GM12878 (cell line): Measurements from ENCODE around the gene PIK3C2B. TPM values are rescaled to one million over a fixed set of nuclear protein-coding genes. Genes with fewer than 3 reads are reported as not detected.

ENCODE experiments used
- CHD4 ChIP-seq: fragments of 200-600 bp; sonication (generic); IDR thresholded peaks from 2 replicates; pipeline ENCODE4 v1.6.1; 2016; ENCODE audit warnings: mild to moderate bottlenecking
- CREB1 ChIP-seq: IDR thresholded peaks from 2 replicates; pipeline ENCODE4 v1.6.1; 2012; ENCODE audit warnings: low read depth, mild to moderate bottlenecking, inconsistent platforms
- FOS ChIP-seq: IDR thresholded peaks from 3 replicates; pipeline ENCODE4 v1.6.1; 2011; ENCODE audit warnings: borderline replicate concordance; ENCODE audit not compliant: insufficient read length; ENCODE audit errors: extremely low read depth
- GABPA ChIP-seq: IDR thresholded peaks from 2 replicates; pipeline ENCODE4 v1.6.1; 2014; ENCODE audit warnings: antibody characterized with exemption, low read depth, mild to moderate bottlenecking, inconsistent platforms
- HDAC2 ChIP-seq: fragments of 200-600 bp; sonication (generic); IDR thresholded peaks from 2 replicates; pipeline ENCODE4 v1.6.1; 2017
- HDGF ChIP-seq: fragments of 450-650 bp; IDR thresholded peaks from 2 replicates; pipeline ENCODE4 v1.6.1; 2016; ENCODE audit warnings: antibody characterized with exemption
- IKZF2 ChIP-seq, 2 experiments: fragments of 450-650 bp; IDR thresholded peaks; 2 replicates each; pipeline ENCODE4 v1.6.1; 2017; ENCODE audit warnings: mild to moderate bottlenecking in 2 of 2, moderate library complexity in 2 of 2
- IRF3 ChIP-seq: fragments of 450-650 bp; IDR thresholded peaks from 2 replicates; pipeline ENCODE4 v1.6.1; 2014; ENCODE audit warnings: mild to moderate bottlenecking
- MTA2 ChIP-seq: fragments of 450-650 bp; IDR thresholded peaks from 2 replicates; pipeline ENCODE4 v1.6.1; 2016; ENCODE audit warnings: low read depth, mild to moderate bottlenecking, moderate library complexity
- NFIC ChIP-seq: IDR thresholded peaks from 2 replicates; pipeline ENCODE4 v1.6.1; 2012; ENCODE audit warnings: low read depth, mild to moderate bottlenecking, inconsistent platforms, low read length, moderate library complexity
- NFXL1 ChIP-seq: fragments of 450-650 bp; IDR thresholded peaks from 2 replicates; pipeline ENCODE4 v1.6.1; 2017; ENCODE audit warnings: antibody characterized with exemption, mild to moderate bottlenecking, borderline replicate concordance
- POU2F2 ChIP-seq: IDR thresholded peaks from 3 replicates; pipeline ENCODE4 v1.6.1; 2011; ENCODE audit warnings: low read depth, mild to moderate bottlenecking, low read length, borderline replicate concordance
- RBBP5 ChIP-seq: fragments of 200-600 bp; sonication (generic); conservative IDR thresholded peaks from 2 replicates; pipeline ENCODE4 v1.6.1; 2016
- RCOR1 ChIP-seq: conservative IDR thresholded peaks from 2 replicates; pipeline ENCODE4 v1.6.1; 2012; ENCODE audit warnings: low read depth, low read length, improper control_type of control experiment
- SPI1 ChIP-seq: IDR thresholded peaks from 2 replicates; pipeline ENCODE4 v1.6.1; 2011; ENCODE audit warnings: low read depth, mild to moderate bottlenecking, low read length, moderate library complexity, borderline replicate concordance; ENCODE audit not compliant: insufficient read depth
- STAT3 ChIP-seq: IDR thresholded peaks from 2 replicates; pipeline ENCODE4 v1.6.1; 2011; ENCODE audit warnings: low read depth, low read length, improper control_type of control experiment
- SUZ12 ChIP-seq: fragments of 200-600 bp; sonication (generic); IDR thresholded peaks from one replicate; pipeline ENCODE4 v1.6.1; 2018; ENCODE audit warnings: antibody characterized with exemption, mild to moderate bottlenecking; ENCODE audit not compliant: unreplicated experiment
- WRNIP1 ChIP-seq: IDR thresholded peaks from 2 replicates; pipeline ENCODE4 v1.6.1; 2011; ENCODE audit warnings: low read depth, low read length, improper control_type of control experiment, borderline replicate concordance
- ZBTB40 ChIP-seq: fragments of 450-650 bp; IDR thresholded peaks from 2 replicates; pipeline ENCODE4 v1.6.1; 2016; ENCODE audit warnings: mild to moderate bottlenecking, moderate library complexity, borderline replicate concordance
- ZNF274 ChIP-seq: IDR thresholded peaks from one replicate; pipeline ENCODE4 v1.8.0; 2011; ENCODE audit not compliant: insufficient read length, insufficient read depth
- ZNF384 ChIP-seq: IDR thresholded peaks from 2 replicates; pipeline ENCODE4 v1.6.1; 2012; ENCODE audit warnings: low read depth, mild to moderate bottlenecking, low read length, improper control_type of control experiment, borderline replicate concordance
- ZSCAN29 ChIP-seq: fragments of 450-650 bp; IDR thresholded peaks from 2 replicates; pipeline ENCODE4 v1.6.1; 2017; ENCODE audit warnings: mild to moderate bottlenecking, moderate library complexity
- polyA plus RNA-seq, 11 experiments: library from polyadenylated mRNA; depleted of rRNA in 4 of 11; unstranded in 6 of 11; stranded (reverse) in 5 of 11; fragments of >200 nt; fragmentation: Nextera tagmentation in 4 of 11; fragmentation: Illumina TruSeq in 1 of 11; extraction: Ambion mirVana in 4 of 11; extraction: Trizol in 1 of 11; gene quantifications; 1 replicate in 1 of 11; 2 replicates in 10 of 11; pipeline versions ENCODE4 v1.2.1 to v1.2.3, GENCODE V29; 2011 to 2016; ENCODE audit warnings: inconsistent platforms in 2 of 11, missing spikeins in 2 of 11, low read depth in 1 of 11
- total RNA-seq, 4 experiments: library from RNA; depleted of rRNA in 3 of 4; stranded (reverse); fragments of >200 nt in 3 of 4; fragmentation: Illumina TruSeq in 1 of 4; extraction: Trizol in 1 of 4; gene quantifications; 2 replicates each; pipeline versions ENCODE4 v1.2.1 to v1.2.3, GENCODE V29; 2013 to 2021
- TF ChIP-seq, protein P1 (sequence below): fragments of 450-650 bp; IDR thresholded peaks from 2 replicates; pipeline ENCODE4 v1.6.1; 2018; ENCODE audit warnings: borderline replicate concordance, mild to moderate bottlenecking; ENCODE audit not compliant: partially characterized antibody
- TF ChIP-seq, protein P2 (sequence below): IDR thresholded peaks from 2 replicates; pipeline ENCODE4 v1.6.1; 2012; ENCODE audit warnings: low read depth, low read length, improper control_type of control experiment

PIK3C2B gene
- total and polyA plus RNA-seq, 10 of the 15 experiments (the other 5 are each of a cell fraction or from before 2014, with no cell fraction given), result 2.2 to 38.1 (median 11.4) TPM

- TF ChIP-seq ZBTB40 (peak; percentile 94), SPI1 (no peak), NFIC (peak; percentile 61), ZNF274 (no peak), STAT3 (no peak), RBBP5 (0 out of 2 replicates have a peak, but pooled peaks have one; percentile 54), MTA2 (peak; percentile 61; the same call in 1 of the 2 replicates), FOS (no peak), IRF3 (no peak), SUZ12 (no peak), HDGF (peak; percentile 84), ZSCAN29 (no peak), ZNF384 (no peak), HDAC2 (no peak), NFXL1 (no peak), RCOR1 (no peak), CHD4 (no peak), POU2F2 (peak; percentile 18; the same call in 2 of the 3 replicates), CREB1 (peak; percentile 87), IKZF2 (IDR thresholded peaks at IDR 0.05) (peak; percentile 74 to 85), GABPA (peak; percentile 92), WRNIP1 (no peak)
- TF ChIP-seq, protein P1, sequence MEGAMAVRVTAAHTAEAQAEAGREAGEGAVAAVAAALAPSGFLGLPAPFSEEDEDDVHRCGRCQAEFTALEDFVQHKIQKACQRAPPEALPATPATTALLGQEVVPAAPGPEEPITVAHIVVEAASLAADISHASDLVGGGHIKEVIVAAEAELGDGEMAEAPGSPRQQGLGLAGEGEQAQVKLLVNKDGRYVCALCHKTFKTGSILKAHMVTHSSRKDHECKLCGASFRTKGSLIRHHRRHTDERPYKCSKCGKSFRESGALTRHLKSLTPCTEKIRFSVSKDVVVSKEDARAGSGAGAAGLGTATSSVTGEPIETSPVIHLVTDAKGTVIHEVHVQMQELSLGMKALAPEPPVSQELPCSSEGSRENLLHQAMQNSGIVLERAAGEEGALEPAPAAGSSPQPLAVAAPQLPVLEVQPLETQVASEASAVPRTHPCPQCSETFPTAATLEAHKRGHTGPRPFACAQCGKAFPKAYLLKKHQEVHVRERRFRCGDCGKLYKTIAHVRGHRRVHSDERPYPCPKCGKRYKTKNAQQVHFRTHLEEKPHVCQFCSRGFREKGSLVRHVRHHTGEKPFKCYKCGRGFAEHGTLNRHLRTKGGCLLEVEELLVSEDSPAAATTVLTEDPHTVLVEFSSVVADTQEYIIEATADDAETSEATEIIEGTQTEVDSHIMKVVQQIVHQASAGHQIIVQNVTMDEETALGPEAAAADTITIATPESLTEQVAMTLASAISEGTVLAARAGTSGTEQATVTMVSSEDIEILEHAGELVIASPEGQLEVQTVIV, result peak; percentile 80
- TF ChIP-seq, protein P2, sequence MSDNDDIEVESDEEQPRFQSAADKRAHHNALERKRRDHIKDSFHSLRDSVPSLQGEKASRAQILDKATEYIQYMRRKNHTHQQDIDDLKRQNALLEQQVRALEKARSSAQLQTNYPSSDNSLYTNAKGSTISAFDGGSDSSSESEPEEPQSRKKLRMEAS, result peak; percentile 50; the same call in 1 of the 2 replicates
These were observed 21.7 kb upstream of the PIK3C2B start, which contains the start of gene MDM4 (continued) for GRCh38 chr1:204516180-204516879.
